Stomach smooth muscle (tissue), 2 donors: ENCODE measurements around the gene RPUSD1.

Experiments
- H3K27ac ChIP-seq: one replicate; pipeline ENCODE4 v1.7.0; 2013; ENCODE audit warnings: mild to moderate bottlenecking, low read length, inconsistent platforms
- H3K27me3 ChIP-seq, 2 donors: one replicate each; pipeline ENCODE4 v1.7.0; 2013; ENCODE audit warnings: low read length in 2 of 2; ENCODE audit not compliant: insufficient read depth in 2 of 2, control insufficient read depth in 1 of 2
- H3K36me3 ChIP-seq, 2 donors: one replicate each; pipeline ENCODE4 v1.7.0; 2013; ENCODE audit warnings: low read length in 2 of 2; ENCODE audit not compliant: control insufficient read depth in 2 of 2, insufficient read depth in 2 of 2
- H3K4me1 ChIP-seq: one replicate; pipeline ENCODE4 v1.7.0; 2013; ENCODE audit warnings: low read length; ENCODE audit not compliant: control insufficient read depth, insufficient read depth
- H3K4me3 ChIP-seq, 2 donors: one replicate each; pipeline ENCODE4 v1.7.0; 2013; ENCODE audit warnings: low read length in 2 of 2
- H3K9ac ChIP-seq, 2 donors: one replicate each; pipeline ENCODE4 v1.7.0; 2013; ENCODE audit warnings: low read length in 2 of 2, mild to moderate bottlenecking in 1 of 2
- H3K9me3 ChIP-seq, 2 donors: one replicate each; pipeline ENCODE4 v1.7.0; 2013; ENCODE audit warnings: low read length in 2 of 2; ENCODE audit not compliant: control insufficient read depth in 2 of 2
- donor health status: healthy.
- donor health status: Pancreatic carcinoma.

Gene RPUSD1

DNA sequence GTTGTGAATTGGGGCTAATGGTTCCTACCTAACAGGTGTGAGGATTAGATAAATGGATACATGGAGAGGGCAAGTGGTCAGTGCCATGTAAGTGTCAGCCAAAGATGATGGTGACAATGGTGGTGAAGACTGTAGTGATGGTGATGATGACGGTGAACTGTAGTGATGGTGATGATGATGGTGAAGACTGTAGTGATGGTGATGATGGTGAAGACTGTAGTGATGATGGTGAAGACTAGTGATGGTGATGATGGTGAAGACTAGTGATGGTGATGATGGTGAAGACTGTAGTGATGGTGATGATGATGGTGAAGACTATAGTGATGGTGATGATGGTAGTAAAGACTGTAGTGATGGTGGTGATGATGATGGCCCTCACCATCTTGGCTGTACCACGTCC lies 30.4 kb upstream of the RPUSD1 start:
- no peak overlapping the region for H3K9ac ChIP-seq
- H3K9me3 ChIP-seq = peaks cover 0 to 5% of the 10 kb centered on the region in 2 donors
- H3K27ac ChIP-seq = no peak overlapping the region
- no peaks in the 10 kb centered on the region for H3K36me3 ChIP-seq
- H3K27me3 ChIP-seq = peaks cover 29 to 50% of the 10 kb centered on the region in 2 donors
- H3K4me1 ChIP-seq = no peaks in the 10 kb centered on the region
- no peak overlapping the region for H3K4me3 ChIP-seq

DNA sequence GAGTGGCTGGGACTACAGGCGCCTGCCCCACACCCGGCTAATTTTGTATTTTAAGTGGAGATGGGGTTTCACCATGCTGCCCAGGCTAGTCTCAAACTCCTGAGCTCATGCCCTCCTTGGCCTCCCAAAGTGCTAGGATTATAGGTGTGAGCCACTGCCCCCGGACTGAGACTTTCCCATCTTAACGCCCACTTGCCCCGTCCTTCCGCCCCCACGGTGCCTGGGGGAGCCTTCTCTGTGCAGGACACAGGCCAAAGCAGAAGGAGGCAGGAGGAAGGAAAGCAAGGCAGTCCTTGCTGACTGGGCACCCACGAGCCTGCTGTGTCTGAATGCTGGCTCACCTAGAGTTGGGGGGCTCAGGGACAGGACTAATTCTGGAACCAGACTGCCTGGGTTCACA lies 30.0 kb upstream of the RPUSD1 start:
- H3K4me1 ChIP-seq = no peaks in the 10 kb centered on the region
- H3K9me3 ChIP-seq = peaks cover 0 to 5% of the 10 kb centered on the region in 2 donors
- peaks cover 30 to 53% of the 10 kb centered on the region in 2 donors for H3K27me3 ChIP-seq
- no peaks in the 10 kb centered on the region for H3K36me3 ChIP-seq
- no peak overlapping the region for H3K4me3 ChIP-seq
- no peak overlapping the region for H3K27ac ChIP-seq
- H3K9ac ChIP-seq = no peak overlapping the region

DNA sequence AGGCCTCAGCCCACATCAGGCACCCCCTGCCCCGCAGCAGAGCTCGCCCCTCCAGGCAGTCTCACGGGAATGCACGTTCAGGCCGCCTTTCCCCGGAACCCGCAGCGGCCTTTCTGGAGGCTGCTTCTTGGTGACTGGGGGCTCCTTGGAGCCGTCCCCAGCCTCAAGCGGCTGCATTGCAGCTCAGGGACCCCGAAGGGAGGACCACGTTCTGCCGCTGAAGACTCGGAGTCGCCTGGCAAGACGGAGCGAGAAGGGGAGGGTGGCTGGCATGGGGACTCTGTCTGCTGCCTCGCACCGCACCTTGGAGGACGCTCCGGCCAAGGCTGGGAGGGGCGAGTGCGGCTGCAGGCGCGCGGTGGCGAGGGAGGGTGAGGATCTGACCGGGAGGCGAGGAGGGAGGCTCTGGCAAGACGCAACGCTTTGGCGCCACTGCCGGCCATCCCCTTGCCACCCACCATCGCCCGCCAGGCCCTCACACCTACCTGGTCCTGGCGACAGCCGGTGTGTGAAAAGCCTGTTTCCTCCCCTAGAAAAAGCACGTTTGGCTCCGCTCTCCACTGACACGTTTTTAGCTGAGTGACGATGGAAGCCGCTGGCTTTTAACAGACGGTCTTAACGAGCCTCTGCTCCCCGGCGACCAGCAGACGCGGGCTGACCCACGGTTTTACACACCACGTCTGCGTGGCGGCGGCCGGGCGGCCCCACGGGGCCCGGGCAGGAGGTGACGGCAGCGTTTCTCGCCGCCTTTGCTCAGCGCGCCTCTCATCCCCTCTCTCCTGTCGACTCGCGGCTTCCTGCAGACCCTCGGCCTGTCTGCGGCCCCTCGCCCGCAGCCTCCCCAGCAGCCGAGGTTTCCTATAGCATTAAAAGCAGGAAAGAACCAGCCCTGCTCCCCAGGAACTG lies 29.1 kb upstream of the RPUSD1 start:
- no peak overlapping the region for H3K4me3 ChIP-seq
- peaks cover 26 to 54% of the 10 kb centered on the region in 2 donors for H3K27me3 ChIP-seq
- H3K9ac ChIP-seq = no peak overlapping the region

DNA sequence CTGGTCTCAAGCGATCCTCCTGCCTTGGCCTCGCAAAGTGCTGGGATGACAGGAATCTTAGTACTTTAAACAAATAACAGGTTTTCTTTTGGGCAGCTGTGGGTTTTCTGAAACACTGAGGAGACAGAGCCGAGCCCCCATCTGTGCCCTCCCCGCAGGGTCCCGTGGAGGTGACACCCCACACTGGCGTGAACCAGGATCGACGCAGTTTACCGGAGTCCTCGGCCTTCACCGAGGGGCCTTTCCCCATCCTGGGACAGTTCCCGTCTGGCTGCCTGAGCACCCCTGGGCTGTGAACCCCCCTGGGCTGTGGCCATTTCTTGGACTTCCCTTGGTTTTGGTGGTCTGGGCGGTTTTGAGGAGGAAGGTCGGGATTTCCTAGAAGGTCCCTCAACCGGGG lies 27.7 kb upstream of the RPUSD1 start:
- Histone ChIP-seq H3K4me3 (no peak overlapping the region), H3K9me3 (peaks cover 0 to 5% of the 10 kb centered on the region in 2 donors), H3K27ac (no peak overlapping the region), H3K9ac (no peak overlapping the region), H3K4me1 (no peaks in the 10 kb centered on the region), H3K36me3 (no peaks in the 10 kb centered on the region), H3K27me3 (peaks cover 29 to 53% of the 10 kb centered on the region in 2 donors)

More for the DNA sequence above, 29.1 kb upstream of the RPUSD1 start:
- Histone ChIP-seq H3K36me3 (no peaks in the 10 kb centered on the region), H3K9me3 (peaks cover 0 to 5% of the 10 kb centered on the region in 2 donors), H3K27ac (no peak overlapping the region), H3K4me1 (no peaks in the 10 kb centered on the region)

DNA sequence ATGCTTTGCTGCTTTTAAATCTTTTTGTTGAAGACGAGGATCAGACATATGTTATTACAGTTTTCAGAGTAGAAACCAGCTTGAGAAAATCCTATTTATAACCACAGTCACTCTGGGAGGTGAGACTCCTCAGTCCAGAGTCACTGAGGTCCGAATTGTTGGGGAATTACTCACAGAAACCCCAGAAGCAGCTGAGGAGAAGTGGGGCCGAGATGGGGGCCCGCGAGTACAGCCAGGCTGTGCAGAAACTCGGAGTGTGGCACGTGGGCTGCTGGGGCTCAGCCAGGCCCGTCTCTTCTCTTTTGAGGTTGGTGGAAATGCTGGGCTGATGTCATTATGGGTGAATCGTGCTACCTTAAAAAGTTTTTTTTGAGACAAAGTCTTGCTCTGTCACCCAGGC lies 26.8 kb upstream of the RPUSD1 start:
- Histone ChIP-seq H3K9ac (no peak overlapping the region), H3K27ac (no peak overlapping the region), H3K9me3 (peaks cover 0 to 5% of the 10 kb centered on the region in 2 donors), H3K4me3 (no peak overlapping the region), H3K4me1 (no peaks in the 10 kb centered on the region), H3K27me3 (peaks cover 29 to 53% of the 10 kb centered on the region in 2 donors), H3K36me3 (no peaks in the 10 kb centered on the region)

DNA sequence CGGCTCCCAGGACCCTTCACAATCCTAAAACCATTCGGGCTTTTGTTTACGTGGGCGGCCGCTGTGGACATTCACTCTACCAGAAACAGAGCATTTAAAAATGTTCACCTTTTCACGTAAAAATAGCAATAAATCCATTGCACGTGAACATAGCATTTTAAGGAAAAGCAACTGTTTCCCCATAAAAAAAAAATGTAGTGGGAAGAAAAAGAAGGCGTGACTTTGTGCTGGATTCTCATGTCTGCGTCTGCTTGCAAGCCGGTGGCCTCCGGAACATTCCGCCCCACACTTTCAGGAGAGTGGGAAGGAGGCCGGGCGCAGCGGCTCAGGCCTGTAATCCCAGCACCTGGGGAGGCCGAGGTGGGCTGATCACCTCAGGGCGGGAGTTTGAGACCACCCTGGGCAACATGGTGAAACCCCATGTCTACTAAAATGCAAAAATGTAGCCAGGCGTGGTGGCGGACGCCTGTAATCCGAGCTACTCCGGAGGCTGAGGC lies 25.8 kb upstream of the RPUSD1 start:
- no peaks in the 10 kb centered on the region for H3K36me3 ChIP-seq
- H3K4me3 ChIP-seq = no peak overlapping the region
- no peaks in the 10 kb centered on the region for H3K4me1 ChIP-seq
- no peak overlapping the region for H3K9ac ChIP-seq
- H3K27ac ChIP-seq = no peak overlapping the region
- H3K9me3 ChIP-seq = peaks cover 0 to 5% of the 10 kb centered on the region in 2 donors
- peaks cover 29 to 45% of the 10 kb centered on the region in 2 donors for H3K27me3 ChIP-seq

DNA sequence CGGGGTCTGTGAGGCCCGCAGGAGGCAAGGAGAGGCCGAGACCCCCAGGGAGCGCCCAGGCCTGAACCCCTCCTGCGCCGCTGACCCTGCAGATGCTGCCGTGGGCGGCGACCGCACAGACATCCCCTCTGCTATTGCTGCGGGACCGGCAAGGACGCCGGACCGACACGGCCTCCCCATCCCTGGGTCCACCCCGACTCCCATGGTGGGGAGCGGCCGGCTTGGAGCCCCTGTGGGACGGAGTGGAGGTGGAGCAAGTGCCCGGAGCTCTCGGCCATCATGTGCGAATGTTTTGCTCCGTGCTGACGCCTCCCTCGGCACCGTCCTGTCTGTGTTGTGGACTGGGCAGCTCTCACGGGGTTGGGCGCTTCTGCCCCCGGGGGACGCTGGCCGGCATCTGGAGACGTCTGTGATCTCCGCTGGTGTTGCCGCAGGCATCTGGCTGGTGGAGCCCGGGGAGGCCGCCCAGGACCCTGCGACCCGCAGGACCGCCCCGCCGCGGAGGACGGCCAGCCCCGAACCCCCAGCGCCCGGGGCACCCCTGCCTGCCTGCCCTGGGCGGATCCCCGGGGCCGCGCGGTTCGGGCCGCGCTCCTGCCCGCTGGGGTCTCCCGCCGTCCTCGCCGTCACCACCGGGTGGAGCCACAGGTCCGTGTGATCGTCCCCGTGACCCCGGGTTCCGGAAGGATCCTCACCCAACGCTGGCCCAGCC lies 25.2 kb upstream of the RPUSD1 start:
- Histone ChIP-seq H3K4me3 (no peak overlapping the region), H3K9me3 (peaks cover 0 to under 1% of the 10 kb centered on the region in 2 donors), H3K4me1 (peaks cover 4% of the 10 kb centered on the region), H3K36me3 (no peaks in the 10 kb centered on the region), H3K27me3 (peaks cover 24 to 39% of the 10 kb centered on the region in 2 donors), H3K9ac (no peak overlapping the region), H3K27ac (no peak overlapping the region)

DNA sequence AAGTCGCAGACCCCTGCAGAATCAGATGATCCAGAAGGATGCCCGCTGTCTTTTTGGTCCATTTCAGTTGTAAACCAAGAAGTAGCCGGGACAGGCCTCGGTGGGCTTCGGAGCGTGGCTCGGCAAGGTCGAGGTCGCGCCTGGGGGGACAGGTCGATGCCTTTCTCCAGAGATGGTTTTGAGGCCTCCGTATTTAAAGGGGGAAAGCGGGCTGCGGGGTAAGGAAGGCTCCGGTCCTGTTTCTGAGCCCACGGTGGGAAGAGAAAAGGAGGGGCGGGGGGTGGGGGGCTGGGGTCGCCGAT lies 19.9 kb upstream of the RPUSD1 start:
- H3K27ac ChIP-seq = peak overlapping the region; percentile 76
- peak overlapping the region; percentile 55 to 73 for H3K9ac ChIP-seq
- peak overlapping the region; percentile 84 to 85 for H3K4me3 ChIP-seq
- peaks cover 4 to 7% of the 10 kb centered on the region in 2 donors for H3K27me3 ChIP-seq
- H3K9me3 ChIP-seq = no peaks in the 10 kb centered on the region
- peaks cover 14% of the 10 kb centered on the region for H3K4me1 ChIP-seq
- no peaks in the 10 kb centered on the region for H3K36me3 ChIP-seq

DNA sequence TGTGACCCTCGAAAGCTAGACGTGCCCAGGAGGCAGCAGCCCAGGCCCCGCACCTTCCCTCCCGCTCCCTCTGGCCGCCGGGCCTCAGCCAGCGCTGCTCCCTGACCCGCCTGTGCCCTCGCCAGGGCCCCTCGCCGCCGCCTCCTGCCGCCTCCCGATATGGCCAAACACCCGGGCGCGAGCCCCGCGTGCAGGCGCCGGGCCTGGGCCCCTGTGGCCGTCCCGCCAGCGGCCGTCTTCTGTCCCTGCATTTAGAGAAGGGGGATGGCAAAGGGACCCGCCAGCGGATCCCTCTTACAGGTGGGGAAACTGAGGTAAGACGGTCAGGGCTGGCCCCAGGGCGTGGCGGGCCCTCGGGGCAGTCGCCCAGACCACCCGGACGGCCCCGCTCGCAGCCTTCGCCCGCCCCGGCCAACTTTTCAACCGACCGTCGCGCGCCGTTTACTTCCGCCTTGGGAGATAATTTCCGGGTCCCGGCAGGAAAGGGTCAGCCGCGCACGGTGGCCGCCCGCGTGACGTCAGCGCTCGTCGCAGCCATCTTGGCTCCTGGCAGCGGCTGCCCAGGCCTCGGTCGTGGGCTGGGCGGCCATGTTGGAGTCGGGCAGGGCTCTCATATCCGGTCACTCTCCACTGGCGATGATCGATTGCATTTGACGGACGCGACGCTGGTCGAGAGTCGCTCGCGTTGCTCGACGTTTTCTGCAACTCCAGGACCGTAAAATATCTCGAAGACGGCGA lies 19.3 kb upstream of the RPUSD1 start:
- no peaks in the 10 kb centered on the region for H3K9me3 ChIP-seq
- peak overlapping the region; percentile 84 to 85 for H3K4me3 ChIP-seq
- H3K27me3 ChIP-seq = peaks cover 6 to 7% of the 10 kb centered on the region in 2 donors
- H3K4me1 ChIP-seq = peaks cover 14% of the 10 kb centered on the region
- H3K36me3 ChIP-seq = no peaks in the 10 kb centered on the region
- H3K27ac ChIP-seq = peak overlapping the region; percentile 76
- peak overlapping the region; percentile 75 to 85 for H3K9ac ChIP-seq

DNA sequence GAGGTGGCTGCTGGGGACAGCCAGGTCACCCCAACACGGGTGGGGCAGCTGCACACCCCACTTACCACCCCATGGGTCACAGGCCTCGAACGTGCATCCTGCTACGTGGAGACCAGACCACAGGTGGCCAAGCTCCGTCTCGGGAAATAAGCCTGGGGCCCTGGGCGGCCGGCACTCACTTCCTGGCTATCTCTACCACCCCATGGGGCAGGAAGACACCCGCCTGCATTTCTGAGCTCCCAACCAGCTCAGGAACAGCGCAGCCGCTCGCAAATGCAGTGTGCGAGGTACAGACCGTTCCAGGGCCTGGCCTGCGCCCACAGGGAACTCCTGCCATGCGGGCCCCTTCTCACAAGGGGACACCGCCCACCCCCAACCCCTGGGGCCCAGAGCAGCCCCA lies 17.3 kb upstream of the RPUSD1 start:
- Histone ChIP-seq H3K4me1 (peaks cover 14% of the 10 kb centered on the region), H3K9ac (no peak overlapping the region), H3K27me3 (peaks cover 8 to 19% of the 10 kb centered on the region in 2 donors), H3K9me3 (no peaks in the 10 kb centered on the region), H3K4me3 (no peak overlapping the region), H3K36me3 (no peaks in the 10 kb centered on the region), H3K27ac (no peak overlapping the region)
